Gastroesophageal sphincter (tissue), 4 donors: Measurements from ENCODE around the gene UBE2D1. TPM values are rescaled to one million over a fixed set of nuclear protein-coding genes. Genes with fewer than 3 reads are reported as not detected.

Experiments
- ATAC-seq: fragments of 150-250 bp; one replicate; pipeline ENCODE4 v1.9.1; 2016; ENCODE audit warnings: mild to moderate bottlenecking, moderate library complexity
- H3K27ac ChIP-seq, 4 donors: fragments of 200-600 bp; sonication (generic) in 3 of 4; 1 replicate in 3 of 4; 2 replicates in 1 of 4; pipeline ENCODE4 v1.5.1; 2016 to 2019
- H3K27me3 ChIP-seq: fragments of 200-600 bp; sonication (generic); one replicate; pipeline ENCODE4 v1.5.1; 2019
- H3K36me3 ChIP-seq, 2 donors: fragments of 200-600 bp; sonication (generic); one replicate each; pipeline ENCODE4 v1.5.1; 2019; ENCODE audit warnings: control low read depth in 1 of 2
- H3K4me1 ChIP-seq, 3 donors: fragments of 200-600 bp; sonication (generic); 1 replicate in 2 of 3; 2 replicates in 1 of 3; pipeline ENCODE4 v1.5.1; 2016 to 2019; ENCODE audit warnings: control low read depth in 2 of 3
- H3K4me3 ChIP-seq, 2 donors: fragments of 200-600 bp; sonication (generic); one replicate each; pipeline ENCODE4 v1.5.1; 2019; ENCODE audit warnings: mild to moderate bottlenecking in 1 of 2, moderate library complexity in 1 of 2
- H3K9me3 ChIP-seq, 3 donors: fragments of 200-600 bp; sonication (generic); one replicate each; pipeline ENCODE4 v1.5.1; 2017 to 2019; ENCODE audit warnings: control low read depth in 2 of 3
- EP300 ChIP-seq: sonication (generic); formaldehyde crosslinking; IDR thresholded peaks from one replicate; pipeline ENCODE4 v1.6.1; 2017; ENCODE audit warnings: antibody characterized with exemption, mild to moderate bottlenecking
- POLR2A ChIP-seq, 2 donors: fragments of 450-650 bp; IDR thresholded peaks; one replicate each; pipeline ENCODE4 v1.6.1; 2017; ENCODE audit warnings: antibody characterized with exemption in 2 of 2, mild to moderate bottlenecking in 2 of 2, moderate library complexity in 1 of 2
- POLR2AphosphoS5 ChIP-seq: sonication (generic); formaldehyde crosslinking; IDR thresholded peaks from one replicate; pipeline ENCODE4 v1.6.1; 2017; ENCODE audit warnings: antibody characterized with exemption
- WGBS, 2 donors: methylation state at CpG; one replicate each; pipeline ENCODE4 v1.1.5; 2018; ENCODE audit warnings: low coverage in 1 of 2; 5-methylcytosine and 5-hydroxymethylcytosine counted together
- total RNA-seq, 4 donors: library from RNA; depleted of rRNA; stranded (reverse); fragments of >200 nt; gene quantifications; one replicate each; pipeline ENCODE4 v1.1.0, GENCODE V29; 2016
- TF ChIP-seq, protein P1 (sequence below), 4 experiments: fragments of 200-600 bp in 2 of 4; fragments of 450-650 bp in 2 of 4; sonication (generic) in 1 of 4; IDR thresholded peaks; one replicate each; pipeline ENCODE4 v1.5.1; 2017 to 2019; ENCODE audit warnings: antibody characterized with exemption in 4 of 4, mild to moderate bottlenecking in 2 of 4, moderate library complexity in 2 of 4

The UBE2D1 gene
- total RNA-seq, 4 donors from 2014 or later, result 16.4 to 23.5 (median 19.0) TPM

DNA sequence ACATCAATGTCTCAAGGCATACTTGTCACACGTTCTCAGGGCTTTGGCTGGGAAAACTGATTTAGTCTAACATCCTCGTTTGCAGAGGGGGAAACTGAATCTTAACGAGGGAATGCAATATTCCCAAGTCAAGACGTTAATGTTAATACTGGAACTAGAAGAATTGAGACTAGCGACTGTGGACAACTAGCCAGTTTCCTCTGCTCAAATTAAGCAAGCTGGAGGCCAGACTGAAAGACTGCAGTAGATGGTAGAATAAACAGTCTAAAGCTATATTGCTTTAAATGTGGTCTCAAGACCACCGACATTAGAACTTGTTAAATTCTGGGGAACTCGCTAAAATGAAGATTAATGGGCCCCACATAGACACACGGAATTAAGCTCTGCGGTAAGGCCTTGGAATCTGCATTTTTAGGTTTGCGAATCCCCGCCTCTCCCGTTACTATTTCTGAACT, 49.8 kb downstream of the UBE2D1 start:
- Histone ChIP-seq H3K4me3 (peak overlapping the region; percentile 70 to 86), H3K27ac (peak overlapping the region; percentile 64 to 93 (median 90)), H3K27me3 (no peaks in the 10 kb centered on the region), H3K4me1 (peaks cover 5 to 37% (median 12%) of the 10 kb centered on the region in 3 donors), H3K9me3 (no peaks in the 10 kb centered on the region), H3K36me3 (peaks cover 0 to 26% of the 10 kb centered on the region in 2 donors)
- TF ChIP-seq POLR2AphosphoS5 (no peak), POLR2A (IDR thresholded peaks at IDR 0.05) (no peak), EP300 (no peak)
- TF ChIP-seq, protein P1, sequence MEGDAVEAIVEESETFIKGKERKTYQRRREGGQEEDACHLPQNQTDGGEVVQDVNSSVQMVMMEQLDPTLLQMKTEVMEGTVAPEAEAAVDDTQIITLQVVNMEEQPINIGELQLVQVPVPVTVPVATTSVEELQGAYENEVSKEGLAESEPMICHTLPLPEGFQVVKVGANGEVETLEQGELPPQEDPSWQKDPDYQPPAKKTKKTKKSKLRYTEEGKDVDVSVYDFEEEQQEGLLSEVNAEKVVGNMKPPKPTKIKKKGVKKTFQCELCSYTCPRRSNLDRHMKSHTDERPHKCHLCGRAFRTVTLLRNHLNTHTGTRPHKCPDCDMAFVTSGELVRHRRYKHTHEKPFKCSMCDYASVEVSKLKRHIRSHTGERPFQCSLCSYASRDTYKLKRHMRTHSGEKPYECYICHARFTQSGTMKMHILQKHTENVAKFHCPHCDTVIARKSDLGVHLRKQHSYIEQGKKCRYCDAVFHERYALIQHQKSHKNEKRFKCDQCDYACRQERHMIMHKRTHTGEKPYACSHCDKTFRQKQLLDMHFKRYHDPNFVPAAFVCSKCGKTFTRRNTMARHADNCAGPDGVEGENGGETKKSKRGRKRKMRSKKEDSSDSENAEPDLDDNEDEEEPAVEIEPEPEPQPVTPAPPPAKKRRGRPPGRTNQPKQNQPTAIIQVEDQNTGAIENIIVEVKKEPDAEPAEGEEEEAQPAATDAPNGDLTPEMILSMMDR (IDR thresholded peaks at IDR 0.05), result no peak
- 0 to 5% methylated on average over 11 to 12 of the region's 12 CpGs for WGBS, 2 donors
- ATAC-seq, result no peak

DNA sequence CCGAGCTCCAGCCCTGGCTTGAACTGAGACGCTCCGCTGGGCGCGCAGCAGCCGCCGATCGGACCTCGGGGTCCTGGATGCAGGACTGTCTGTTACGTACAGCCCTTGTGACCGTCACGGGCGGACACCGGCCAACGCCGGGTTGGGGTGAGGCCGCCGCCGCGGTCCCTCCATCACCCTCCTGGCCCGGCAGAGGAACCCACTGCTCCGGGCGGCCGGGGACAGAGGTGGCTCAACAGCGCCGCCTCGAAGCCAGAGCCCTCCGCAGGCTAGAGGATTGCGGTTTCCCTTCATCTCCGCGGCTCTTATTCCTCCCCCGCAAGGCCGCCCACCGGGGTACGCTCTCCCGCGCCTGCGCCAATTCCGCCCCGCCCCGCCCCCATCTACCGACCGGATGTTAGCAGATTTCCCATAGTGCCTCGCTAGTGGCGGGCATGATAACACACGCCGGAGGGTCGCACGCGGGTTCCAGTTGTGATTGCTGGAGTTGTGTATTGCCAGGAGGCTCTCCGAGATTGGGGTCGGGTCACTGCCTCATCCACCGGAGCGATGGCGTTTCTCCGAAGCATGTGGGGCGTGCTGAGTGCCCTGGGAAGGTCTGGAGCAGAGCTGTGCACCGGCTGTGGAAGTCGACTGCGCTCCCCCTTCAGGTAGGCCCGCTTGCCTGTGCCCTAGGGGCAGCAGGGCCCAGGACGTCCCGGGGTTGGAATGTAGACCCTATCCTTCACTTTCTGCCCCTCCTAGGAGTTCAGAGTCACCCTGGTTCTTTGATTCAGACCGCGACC, 50.4 kb downstream of the UBE2D1 start, which contains the start of gene TFAM:
TSS of gene TFAM (plus strand) at position 412 of the 785 bp plus-strand sequence. CDS start at position 550, 138 bp downstream.
- no peaks in the 10 kb centered on the region for H3K27me3 ChIP-seq
- H3K36me3 ChIP-seq, result peaks cover 0 to 32% of the 10 kb centered on the region in 2 donors
- H3K27ac ChIP-seq, result peak within 1 kb of the TSS; percentile 64 to 93 (median 90)
- H3K4me1 ChIP-seq, result peaks cover 5 to 37% (median 12%) of the 10 kb centered on the region in 3 donors
- ATAC-seq, result peak; percentile 98
- H3K4me3 ChIP-seq, result peak within 1 kb of the TSS; percentile 70 to 86
- WGBS, 2 donors, result 0 to 1% methylated on average over 2 to 16 of the region's 65 CpGs
- no peak for TF ChIP-seq EP300
- peak; percentile 97 for TF ChIP-seq POLR2AphosphoS5
- peak; percentile 80 to 83 for TF ChIP-seq POLR2A (IDR thresholded peaks at IDR 0.05)
- TF ChIP-seq, protein P1 (IDR thresholded peaks at IDR 0.05), result peak in 3 of 4 experiments; percentile 36 to 75 (median 42)
- H3K9me3 ChIP-seq, result no peaks in the 10 kb centered on the region

DNA sequence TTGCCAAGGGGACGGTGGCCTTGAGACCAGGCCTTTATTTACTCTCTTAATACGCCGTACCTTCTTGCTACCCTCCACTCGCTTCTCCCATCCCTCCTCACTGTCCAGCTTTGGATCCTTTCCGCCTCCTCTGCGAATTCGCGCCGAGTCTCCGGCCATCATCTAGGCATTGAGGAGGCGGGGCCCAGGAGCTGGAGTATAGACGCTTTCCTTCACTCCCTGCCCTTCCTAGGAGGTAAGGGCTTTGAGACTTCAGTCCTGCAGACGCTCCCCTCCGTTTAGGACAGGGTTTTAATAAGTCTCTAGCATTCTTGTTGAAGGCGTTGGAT, 50.9 kb downstream of the UBE2D1 start:
- no peak for ATAC-seq
- WGBS, 2 donors, result 0% methylated on average over 7 to 8 of the region's 15 CpGs

DNA sequence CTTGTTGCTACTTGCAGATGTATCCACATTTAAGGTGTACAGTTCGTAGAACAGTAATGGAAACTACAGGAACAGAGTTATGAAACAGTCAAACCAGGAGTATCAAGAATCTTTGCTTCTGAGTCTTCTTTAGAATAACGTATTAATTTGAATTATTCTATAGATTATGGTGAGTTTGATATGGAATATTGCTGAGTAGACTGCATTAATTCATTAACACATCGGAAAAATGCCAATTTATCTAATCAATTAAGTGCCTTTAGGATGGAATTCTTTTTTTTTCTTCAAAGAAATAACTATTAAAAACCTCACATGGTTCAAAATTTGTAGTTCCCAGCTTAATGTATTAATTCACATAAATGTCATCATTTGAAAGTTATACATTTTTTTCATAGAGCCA, 54.2 kb downstream of the UBE2D1 start:
- no peaks in the 10 kb centered on the region for H3K9me3 ChIP-seq
- no peak overlapping the region for H3K27ac ChIP-seq
- peaks cover 2 to 63% of the 10 kb centered on the region in 2 donors for H3K36me3 ChIP-seq
- no peak for TF ChIP-seq POLR2A (IDR thresholded peaks at IDR 0.05)
- no peak for TF ChIP-seq EP300
- TF ChIP-seq, protein P1 (IDR thresholded peaks at IDR 0.05), result no peak
- no peak for TF ChIP-seq POLR2AphosphoS5
- H3K4me3 ChIP-seq, result no peak overlapping the region
- H3K27me3 ChIP-seq, result no peaks in the 10 kb centered on the region
- 91 to 93% methylated on average over 3 of the region's 3 CpGs for WGBS, 2 donors
- H3K4me1 ChIP-seq, result peaks cover 5 to 40% (median 10%) of the 10 kb centered on the region in 3 donors
- ATAC-seq, result no peak

More for the DNA sequence above, 50.9 kb downstream of the UBE2D1 start:
- Histone ChIP-seq H3K4me3 (peak overlapping the region; percentile 70 to 86), H3K4me1 (peaks cover 5 to 42% (median 12%) of the 10 kb centered on the region in 3 donors), H3K27me3 (no peaks in the 10 kb centered on the region), H3K27ac (peak overlapping the region; percentile 64 to 93 (median 90)), H3K9me3 (no peaks in the 10 kb centered on the region), H3K36me3 (peaks cover 0 to 38% of the 10 kb centered on the region in 2 donors)
- no peak for TF ChIP-seq POLR2A (IDR thresholded peaks at IDR 0.05)
- TF ChIP-seq POLR2AphosphoS5, result no peak
- TF ChIP-seq, protein P1 (IDR thresholded peaks at IDR 0.05), result no peak
- TF ChIP-seq EP300, result no peak
